K562 (cell line): ENCODE measurements around the gene USP50. TPM values are rescaled to one million over a fixed set of nuclear protein-coding genes. Genes with fewer than 3 reads are reported as not detected.

ENCODE experiments used
- ARID3A ChIP-seq: IDR thresholded peaks from 2 replicates; pipeline ENCODE4 v1.6.1; 2012; ENCODE audit warnings: low read depth, low read length, improper control_type of control experiment, borderline replicate concordance
- ATF2 ChIP-seq: sonication (generic); formaldehyde crosslinking; IDR thresholded peaks from 2 replicates; pipeline ENCODE4 v1.8.1; 2022; ENCODE audit warnings: missing genetic modification reagents
- BDP1 ChIP-seq: IDR thresholded peaks from 3 replicates; pipeline ENCODE4 v1.6.1; 2011; ENCODE audit not compliant: insufficient read length, insufficient read depth
- BRCA1 ChIP-seq, 2 experiments: fragments of 450-650 bp in 1 of 2; sonication (generic) in 1 of 2; formaldehyde crosslinking in 1 of 2; IDR thresholded peaks; 2 replicates each; pipeline versions ENCODE4 v1.5.0 to v1.6.1; 2017 to 2020; ENCODE audit warnings: mild to moderate bottlenecking in 1 of 2, missing genetic modification reagents in 1 of 2
- COPS2 ChIP-seq: fragments of 450-650 bp; conservative IDR thresholded peaks from 2 replicates; pipeline ENCODE4 v1.6.1; 2016; ENCODE audit warnings: mild to moderate bottlenecking, moderate library complexity
- ESRRA ChIP-seq: fragments of 450-650 bp; IDR thresholded peaks from 2 replicates; pipeline ENCODE4 v1.6.1; 2014; ENCODE audit warnings: low read depth, mild to moderate bottlenecking, moderate library complexity, borderline replicate concordance
- GABPB1 ChIP-seq: sonication (generic); formaldehyde crosslinking; IDR thresholded peaks from 2 replicates; pipeline ENCODE4 v1.8.0; 2022; ENCODE audit warnings: mild to moderate bottlenecking, missing genetic modification reagents
- GABPB2 ChIP-seq: fragments of 250-450 bp; sonication (Bioruptor Pico); conservative IDR thresholded peaks from 2 replicates; pipeline ENCODE4 v1.5.1; 2021; ENCODE audit warnings: mild to moderate bottlenecking
- GATA2 ChIP-seq: sonication (generic); formaldehyde crosslinking; IDR thresholded peaks from 2 replicates; pipeline ENCODE4 v1.4.0; 2020; ENCODE audit warnings: mild to moderate bottlenecking, missing genetic modification reagents
- HLTF ChIP-seq: fragments of 450-650 bp; IDR thresholded peaks from 2 replicates; pipeline ENCODE4 v1.6.1; 2016
- HNRNPK ChIP-seq: fragments of 200-400 bp; formaldehyde crosslinking; IDR thresholded peaks from one replicate; pipeline ENCODE4 v1.6.1; 2018; ENCODE audit warnings: mild to moderate bottlenecking, low read depth, low read length; ENCODE audit not compliant: poor library complexity, severe bottlenecking
- HSF4 ChIP-seq: fragments of 250-450 bp; sonication (Bioruptor Pico); IDR thresholded peaks from 2 replicates; pipeline ENCODE4 v2.1.2; 2022; ENCODE audit warnings: mild to moderate bottlenecking, moderate library complexity, borderline replicate concordance
- MAZ ChIP-seq, 2 experiments: fragments of 450-650 bp in 1 of 2; sonication (generic) in 1 of 2; formaldehyde crosslinking; IDR thresholded peaks in 1 of 2; conservative IDR thresholded peaks in 1 of 2; 2 replicates each; pipeline versions ENCODE4 v1.4.0 to v1.5.0; 2020; ENCODE audit warnings: mild to moderate bottlenecking in 1 of 2, missing genetic modification reagents in 1 of 2
- NR0B1 ChIP-seq: fragments of 450-650 bp; IDR thresholded peaks from one replicate; pipeline ENCODE4 v1.6.1; 2018; ENCODE audit warnings: mild to moderate bottlenecking, moderate library complexity; ENCODE audit not compliant: partially characterized antibody
- NR3C1 ChIP-seq: sonication (generic); formaldehyde crosslinking; IDR thresholded peaks from 2 replicates; pipeline ENCODE4 v1.8.1; 2022; ENCODE audit warnings: missing genetic modification reagents
- PCBP2 ChIP-seq: fragments of 200-400 bp; formaldehyde crosslinking; IDR thresholded peaks from 2 replicates; pipeline ENCODE4 v1.6.1; 2018; ENCODE audit warnings: low read length, low read depth, mild to moderate bottlenecking, moderate library complexity; ENCODE audit not compliant: poor library complexity, severe bottlenecking
- PML ChIP-seq: IDR thresholded peaks from 2 replicates; pipeline ENCODE4 v1.6.1; 2012; ENCODE audit warnings: low read length, inconsistent platforms
- POLR2AphosphoS5 ChIP-seq: IDR thresholded peaks from 2 replicates; pipeline ENCODE4 v1.6.1; 2011; ENCODE audit warnings: mild to moderate bottlenecking, low read depth, low read length, moderate library complexity; ENCODE audit not compliant: control insufficient read depth, insufficient read depth
- SMARCA4 ChIP-seq: fragments of 450-650 bp; IDR thresholded peaks from 2 replicates; pipeline ENCODE4 v1.6.1; 2016
- SMARCB1 ChIP-seq: IDR thresholded peaks from 2 replicates; pipeline ENCODE4 v1.6.1; 2011; ENCODE audit warnings: improper control_type of control experiment, low read depth; ENCODE audit not compliant: insufficient read length
- SMARCE1 ChIP-seq: fragments of 450-650 bp; IDR thresholded peaks from 2 replicates; pipeline ENCODE4 v1.7.1; 2016; ENCODE audit warnings: mild to moderate bottlenecking
- SREBF1 ChIP-seq: fragments of 150-350 bp; IDR thresholded peaks from 2 replicates; pipeline ENCODE4 v1.6.1; 2014; ENCODE audit warnings: antibody characterized with exemption, low read depth, low read length, borderline replicate concordance
- TAF1 ChIP-seq: IDR thresholded peaks from 2 replicates; pipeline ENCODE4 v1.6.1; 2011; ENCODE audit warnings: mild to moderate bottlenecking, low read length, moderate library complexity; ENCODE audit not compliant: insufficient read depth, control insufficient read depth, severe bottlenecking; ENCODE audit errors: extremely low read depth
- ZC3H8 ChIP-seq: fragments of 450-650 bp; IDR thresholded peaks from 2 replicates; pipeline ENCODE4 v1.6.1; 2017
- ZNF274 ChIP-seq: IDR thresholded peaks from 2 replicates; pipeline ENCODE4 v1.6.1; 2011; ENCODE audit warnings: low read depth, mild to moderate bottlenecking, low read length, moderate library complexity, borderline replicate concordance
- ZNF324 ChIP-seq: fragments of 250-450 bp; sonication (Bioruptor Pico); IDR thresholded peaks from 2 replicates; pipeline ENCODE4 v1.4.0; 2020; ENCODE audit warnings: mild to moderate bottlenecking
- polyA plus RNA-seq, 8 experiments: library from polyadenylated mRNA; depleted of rRNA in 4 of 8; stranded (reverse) in 5 of 8; unstranded in 3 of 8; fragments of >200 nt; fragmentation: Nextera tagmentation in 2 of 8; fragmentation: Illumina TruSeq in 1 of 8; extraction: Ambion mirVana in 2 of 8; extraction: Trizol in 1 of 8; gene quantifications; 2 replicates each; pipeline versions ENCODE4 v1.2.1 to v1.2.3, GENCODE V29; 2011 to 2014; ENCODE audit warnings: inconsistent platforms in 1 of 8, missing spikeins in 1 of 8
- total RNA-seq, 7 experiments: library from RNA; depleted of rRNA in 6 of 7; stranded (reverse); fragments of >200 nt in 6 of 7; fragmentation: Illumina TruSeq in 2 of 7; extraction: Trizol in 2 of 7; gene quantifications; 2 replicates each; pipeline versions ENCODE4 v1.2.1 to v1.2.3, GENCODE V29; 2011 to 2021; ENCODE audit warnings: low replicate concordance in 1 of 7

USP50 gene
- total and polyA plus RNA-seq, 9 of the 15 experiments (the other 6 are each of a cell fraction or from before 2014, with no cell fraction given), result not detected

- TF ChIP-seq GATA2 (peak; percentile 39; the same call in 1 of the 2 replicates), GABPB2 (no peak), BDP1 (no peak), TAF1 (no peak), HNRNPK (no peak), SMARCE1 (peak; percentile 85), MAZ (CRISPR knock-in tag; conservative IDR thresholded peaks at IDR 0.05 in 1 of 2, IDR thresholded peaks at IDR 0.05 in 1 of 2) (no peak), ESRRA (no peak), HLTF (no peak), PML (peak; percentile 89), ARID3A (peak; percentile 100), COPS2 (no peak), GABPB1 (CRISPR knock-in tag) (no peak), NR3C1 (no peak), PCBP2 (no peak), ATF2 (CRISPR knock-in tag) (no peak), SMARCA4 (peak; percentile 96), ZC3H8 (no peak), POLR2AphosphoS5 (peak; percentile 58; the same call in 1 of the 2 replicates), SMARCB1 (no peak), ZNF274 (no peak), NR0B1 (no peak), HSF4 (CRISPR knock-in tag) (no peak), BRCA1 (IDR thresholded peaks at IDR 0.05) (no peak), BRCA1 (CRISPR knock-in tag; IDR thresholded peaks at IDR 0.05) (no peak), SREBF1 (no peak), ZNF324 (CRISPR knock-in tag) (no peak)
Observed at GRCh38 chr15:50594311-50594710, 47.8 kb upstream of the USP50 start (continued).
